ENCODE results near the gene NDFIP2. TPM values are rescaled to one million over a fixed set of nuclear protein-coding genes. Genes with fewer than 3 reads are reported as not detected.

The NDFIP2 gene
- total RNA-seq (10 to 100 TPM; 13.3 to 27.3 (median 15.6) TPM), polyA plus RNA-seq (1 to 10 TPM; 2.1 to 5.0 (median 4.4) TPM)
- long read RNA-seq, donor 1, full-length matches to known transcripts = 12 of 12 reads
- long read RNA-seq, donor 1, partial matches to known transcripts = 0 of 12 reads
- long read RNA-seq, donor 1, other reads (novel, unspliced or antisense) = 0 of 12 reads
- long read RNA-seq, donor 2, full-length matches to known transcripts = 14 of 14 reads
- long read RNA-seq, donor 2, partial matches to known transcripts = 0 of 14 reads
- long read RNA-seq, donor 2, other reads (novel, unspliced or antisense) = 0 of 14 reads

- Histone ChIP-seq H3K36me3 (no peaks in the 10 kb centered on the region), H3K27me3 (replicated peaks in 1 of 7) (peaks cover 0 to 58% (median 0%) of the 10 kb centered on the region in 7 donors), H3K4me1 (peaks cover 3 to 53% (median 17%) of the 10 kb centered on the region in 6 donors), H3K4me3 (peak within 1 kb of the TSS; percentile 57 to 84 (median 66)), H3K27ac (peak within 1 kb of the TSS; percentile 51 to 83 (median 72)), H3K9me3 (no peaks in the 10 kb centered on the region)
- intact Hi-C loops (cut with DNase I; ENCODE audit: low total_unique reads) = no loop called here
- TF ChIP-seq CTCF (IDR thresholded peaks at IDR 0.05 in 8 of 11, conservative IDR thresholded peaks at IDR 0.05 in 3 of 11) (peak in 1 of 11 experiments; percentile 23), POLR2AphosphoS5 (IDR thresholded peaks at IDR 0.05) (peak; percentile 85 to 93 (median 93)), POLR2A (IDR thresholded peaks at IDR 0.05) (no peak)
- DNase-seq = peak; percentile 94
- WGBS, 5 donors = 0 to 1% (median 1%) methylated on average over 25 to 74 of the region's 74 CpGs
Observed at GRCh38 chr13:79480954-79481684, at the start of gene NDFIP2. NDFIP2 (plus strand) TSS chr13:79481155; CDS start chr13:79481204, 49 bp downstream.

GRCh38 chr13:79432086-79432485 lies 48.9 kb upstream of the NDFIP2 start:
- Histone ChIP-seq H3K9me3 (no peaks in the 10 kb centered on the region), H3K27ac (no peak overlapping the region), H3K4me1 (no peaks in the 10 kb centered on the region), H3K27me3 (replicated peaks in 1 of 7) (no peaks in the 10 kb centered on the region), H3K36me3 (no peaks in the 10 kb centered on the region), H3K4me3 (no peak overlapping the region)
- no peak for DNase-seq
- no peak for TF ChIP-seq POLR2AphosphoS5 (IDR thresholded peaks at IDR 0.05)
- TF ChIP-seq CTCF (IDR thresholded peaks at IDR 0.05 in 8 of 11, conservative IDR thresholded peaks at IDR 0.05 in 3 of 11) = no peak
- no peak for TF ChIP-seq POLR2A (IDR thresholded peaks at IDR 0.05)
- WGBS, 5 donors = 92 to 98% (median 93%) methylated on average over 5 to 6 of the region's 6 CpGs
- intact Hi-C loops (cut with DNase I; ENCODE audit: low total_unique reads) = no loop called here

- Histone ChIP-seq H3K4me1 (no peaks in the 10 kb centered on the region), H3K36me3 (no peaks in the 10 kb centered on the region), H3K9me3 (no peaks in the 10 kb centered on the region), H3K27me3 (replicated peaks in 1 of 7) (no peaks in the 10 kb centered on the region), H3K4me3 (no peak overlapping the region), H3K27ac (no peak overlapping the region)
- no peak for TF ChIP-seq POLR2AphosphoS5 (IDR thresholded peaks at IDR 0.05)
- no peak for TF ChIP-seq POLR2A (IDR thresholded peaks at IDR 0.05)
- TF ChIP-seq CTCF (IDR thresholded peaks at IDR 0.05 in 8 of 11, conservative IDR thresholded peaks at IDR 0.05 in 3 of 11) = no peak
- intact Hi-C loops (cut with DNase I; ENCODE audit: low total_unique reads) = no loop called here
- DNase-seq = peak; percentile 60
- 91 to 97% (median 96%) methylated on average over 8 to 11 of the region's 11 CpGs for WGBS, 5 donors
Observed at GRCh38 chr13:79432992-79433391, 48.0 kb upstream of the NDFIP2 start.

- WGBS, 5 donors = 62 to 80% (median 73%) methylated on average over 1 of the region's 1 CpG
- no peak overlapping the region for H3K4me3 ChIP-seq
- intact Hi-C loops (cut with DNase I; ENCODE audit: low total_unique reads) = no loop called here
- no peaks in the 10 kb centered on the region for H3K9me3 ChIP-seq
- TF ChIP-seq CTCF (IDR thresholded peaks at IDR 0.05 in 8 of 11, conservative IDR thresholded peaks at IDR 0.05 in 3 of 11) (no peak), POLR2AphosphoS5 (IDR thresholded peaks at IDR 0.05) (no peak), POLR2A (IDR thresholded peaks at IDR 0.05) (no peak)
- DNase-seq = no peak
- H3K4me1 ChIP-seq = no peaks in the 10 kb centered on the region
- no peaks in the 10 kb centered on the region for H3K36me3 ChIP-seq
- H3K27me3 ChIP-seq (replicated peaks in 1 of 7) = no peaks in the 10 kb centered on the region
- H3K27ac ChIP-seq = no peak overlapping the region
Observed at GRCh38 chr13:79434556-79434955, 46.4 kb upstream of the NDFIP2 start.

All from spleen (tissue), 13 donors.